Measurements from ENCODE around the gene SMC1B. TPM values are rescaled to one million over a fixed set of nuclear protein-coding genes. Genes with fewer than 3 reads are reported as not detected.
"Not testable (repeated sequence)": the region's sequence is repeated elsewhere in the genome, so short reads cannot be mapped to it uniquely, and the experiment has no call there.

The SMC1B gene
- total RNA-seq, 1 donor from 2014 or later, result not detected

- DNase-seq (ENCODE audit: low spot score in 2 of 2) (no peak), FAIRE-seq (no peak)
These were observed 31.8 kb upstream of the SMC1B start for GRCh38 chr22:45445031-45445710.

DNA sequence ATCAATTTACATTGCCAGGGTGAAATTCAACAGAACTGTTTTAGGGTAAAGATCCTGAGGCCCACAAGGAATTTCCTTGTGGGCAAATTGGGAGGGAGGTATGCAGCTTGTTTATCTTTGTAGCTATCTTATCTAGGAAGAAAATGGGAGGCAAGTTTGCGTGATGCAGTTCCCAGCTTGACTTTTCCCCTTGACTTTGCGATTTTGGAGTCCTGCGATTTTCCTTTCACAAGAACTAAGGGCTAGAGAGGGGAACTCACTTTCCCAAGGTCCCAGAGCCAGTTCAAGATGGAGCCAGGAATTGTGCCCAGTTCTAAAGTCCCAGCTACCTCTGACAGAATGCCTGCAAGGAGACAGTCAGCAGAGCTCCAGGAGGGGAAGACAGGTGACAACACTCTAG, 30.8 kb upstream of the SMC1B start:
- FAIRE-seq (no peak), DNase-seq (ENCODE audit: low spot score in 2 of 2) (no peak)

DNA sequence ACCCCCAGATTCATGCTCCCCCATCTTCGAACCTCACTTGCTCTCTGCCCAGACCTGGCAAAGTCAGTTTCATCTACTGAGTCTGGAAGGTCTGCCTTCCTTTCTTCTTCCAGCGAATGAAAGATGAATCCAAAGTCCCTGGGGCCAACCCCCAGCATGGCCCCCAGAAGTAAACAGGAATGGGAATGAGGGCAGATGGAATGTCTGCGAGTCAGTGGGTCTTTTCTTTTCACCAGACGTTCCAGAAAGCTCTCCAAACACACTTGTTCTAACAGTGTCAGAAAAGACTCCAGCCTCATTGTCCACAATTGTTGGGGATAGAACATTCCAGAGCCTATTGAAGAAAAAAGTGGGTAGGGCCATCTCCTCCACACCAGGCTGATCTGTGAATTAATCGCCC, 28.7 kb upstream of the SMC1B start:
- FAIRE-seq, result no peak
- no peak for DNase-seq (ENCODE audit: low spot score in 2 of 2)

DNA sequence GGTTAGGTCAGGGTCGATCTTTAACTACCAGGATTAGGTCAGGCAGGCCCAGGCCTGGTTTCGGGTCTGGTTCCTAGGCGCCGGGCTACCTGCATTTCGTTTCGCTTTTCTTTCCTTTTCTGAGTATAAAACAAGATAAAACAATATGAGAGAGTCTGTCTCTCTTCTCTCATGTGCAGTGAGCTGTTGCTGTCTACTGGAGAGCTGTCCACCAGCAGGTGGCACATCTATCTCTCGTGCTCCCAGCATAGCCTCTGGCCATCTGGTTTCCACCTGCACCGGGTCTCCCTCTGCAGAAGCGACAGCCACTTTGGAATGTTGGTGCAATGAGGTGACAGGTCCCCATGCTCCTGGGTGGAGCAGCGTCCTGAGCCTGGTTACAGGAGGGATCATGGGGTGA, 27.7 kb upstream of the SMC1B start:
- FAIRE-seq (no peak), DNase-seq (ENCODE audit: low spot score in 2 of 2) (peak; percentile 35 to 56)

- not testable (repeated sequence) for FAIRE-seq; DNase-seq (ENCODE audit: low spot score in 2 of 2)
These were observed 27.3 kb upstream of the SMC1B start for GRCh38 chr22:45440688-45441087.

DNA sequence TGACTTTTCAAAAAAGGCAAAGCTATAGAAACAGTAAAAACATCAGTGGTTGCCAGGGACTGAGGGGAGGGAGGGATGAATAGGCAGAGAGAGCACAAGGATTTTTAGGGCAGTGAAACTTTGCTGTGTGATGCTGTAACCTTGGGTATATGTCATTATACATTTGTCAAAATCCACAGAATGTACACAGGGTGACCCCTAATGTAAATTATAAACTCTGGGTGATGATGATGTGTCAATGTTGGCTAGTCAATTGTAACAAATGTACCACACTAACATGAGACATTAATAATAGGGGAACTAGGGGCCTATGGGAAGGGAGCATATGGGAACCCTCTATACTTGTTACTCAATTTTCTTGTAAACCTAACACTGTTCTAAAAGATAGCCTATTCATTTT, 24.9 kb upstream of the SMC1B start:
- DNase-seq (ENCODE audit: low spot score in 2 of 2) (no peak), FAIRE-seq (no peak)

DNA sequence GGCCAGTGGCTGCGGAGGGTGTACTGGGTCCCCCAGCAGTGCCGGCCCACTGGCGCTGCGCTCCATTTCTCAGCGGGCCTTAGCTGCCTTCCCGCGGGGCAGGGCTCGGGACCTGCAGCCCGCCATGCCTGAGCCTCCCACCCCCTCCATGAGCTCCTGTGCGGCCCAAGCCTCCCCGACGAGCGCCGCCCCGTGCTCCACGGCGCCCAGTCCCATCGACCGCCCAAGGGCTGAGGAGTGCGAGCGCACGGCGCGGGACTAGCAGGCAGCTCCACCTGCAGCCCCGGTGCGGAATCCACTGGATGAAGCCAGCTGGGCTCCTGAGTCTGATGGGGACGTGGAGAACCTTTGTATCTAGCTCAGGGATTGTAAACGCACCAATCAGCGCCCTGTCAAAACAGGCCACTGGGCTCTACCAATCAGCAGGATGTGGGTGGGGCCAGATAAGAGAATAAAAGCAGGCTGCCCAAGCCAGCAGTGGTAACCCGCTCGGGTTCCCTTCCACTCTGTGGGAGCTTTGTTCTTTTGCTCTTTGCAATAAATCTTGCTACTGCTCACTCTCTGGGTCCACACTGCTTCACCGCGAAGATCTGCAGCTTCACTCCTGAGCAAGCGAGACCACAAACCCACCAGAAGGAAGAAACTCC, 23.6 kb upstream of the SMC1B start:
- not testable (repeated sequence) for DNase-seq (ENCODE audit: low spot score in 2 of 2); FAIRE-seq

GRCh38 chr22:45435544-45436139, 22.2 kb upstream of the SMC1B start:
- FAIRE-seq (no peak), DNase-seq (ENCODE audit: low spot score in 2 of 2) (peak; percentile 80 to 88)

DNA sequence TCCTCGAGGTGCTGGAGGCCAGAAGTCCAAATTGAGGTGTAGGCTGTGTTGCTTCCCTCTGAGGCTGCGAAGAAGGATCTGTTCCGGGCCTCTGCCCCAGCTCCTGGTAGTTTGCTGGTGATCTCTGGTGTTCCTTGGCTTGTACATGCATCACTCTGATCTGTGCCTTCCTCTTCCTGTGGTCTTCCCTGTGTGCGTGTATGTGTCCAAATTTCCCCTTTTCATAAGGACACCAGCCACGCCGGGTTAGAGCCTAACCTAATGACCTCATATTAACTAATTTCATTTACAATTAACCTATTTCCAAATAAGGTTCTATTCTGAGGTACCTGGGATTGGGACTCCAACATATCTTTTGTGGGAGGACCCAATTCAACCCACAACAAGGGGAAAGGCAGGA, 21.6 kb upstream of the SMC1B start:
- DNase-seq (ENCODE audit: low spot score in 2 of 2) (no peak), FAIRE-seq (no peak)

DNA sequence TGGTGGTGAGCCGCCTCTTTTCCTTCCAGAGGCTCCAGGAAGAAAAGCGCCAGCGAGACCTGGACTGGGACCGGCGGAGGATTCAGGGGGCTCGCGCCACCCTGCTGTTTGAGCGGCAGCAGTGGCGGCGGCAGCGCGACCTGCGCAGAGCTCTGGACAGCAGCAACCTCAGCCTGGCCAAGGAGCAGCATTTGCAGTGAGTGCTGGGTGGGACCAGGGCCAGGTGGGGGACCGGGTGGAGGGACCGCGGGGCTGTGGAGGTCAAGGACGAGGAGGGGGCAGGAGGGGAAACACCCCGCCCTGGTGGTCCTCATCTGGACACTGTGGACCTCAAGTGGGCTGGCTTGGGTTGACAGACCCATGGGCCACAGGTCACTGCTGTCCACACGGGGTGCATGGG, 17.5 kb upstream of the SMC1B start:
- no peak for DNase-seq (ENCODE audit: low spot score in 2 of 2)

GRCh38 chr22:45429981-45430775, 16.8 kb upstream of the SMC1B start:
- DNase-seq (ENCODE audit: low spot score in 2 of 2), result no peak
- no peak for FAIRE-seq

More for the DNA sequence above, 17.5 kb upstream of the SMC1B start:
- no peak for FAIRE-seq

DNA sequence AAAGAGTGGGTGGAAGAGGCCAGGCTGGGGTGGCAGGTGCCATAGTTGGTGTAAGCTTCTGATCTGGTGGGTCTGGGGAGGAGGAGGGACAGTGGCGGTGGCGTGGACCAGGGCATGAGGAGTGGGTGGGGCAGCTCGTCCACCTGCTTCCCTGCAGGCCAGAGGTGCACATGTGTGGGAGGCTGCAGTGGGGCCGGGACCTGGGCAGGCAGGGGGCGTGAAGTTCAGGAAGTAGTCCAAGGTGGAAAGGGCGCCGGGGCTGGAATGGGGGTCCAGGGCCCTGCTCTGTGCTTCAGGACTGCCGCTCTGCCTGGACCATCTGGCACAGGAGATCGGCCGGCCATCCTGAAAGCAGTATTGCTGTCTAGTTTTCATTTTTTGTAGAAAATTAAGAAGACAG, 16.0 kb upstream of the SMC1B start:
- DNase-seq (ENCODE audit: low spot score in 2 of 2), result no peak
- no peak for FAIRE-seq

DNA sequence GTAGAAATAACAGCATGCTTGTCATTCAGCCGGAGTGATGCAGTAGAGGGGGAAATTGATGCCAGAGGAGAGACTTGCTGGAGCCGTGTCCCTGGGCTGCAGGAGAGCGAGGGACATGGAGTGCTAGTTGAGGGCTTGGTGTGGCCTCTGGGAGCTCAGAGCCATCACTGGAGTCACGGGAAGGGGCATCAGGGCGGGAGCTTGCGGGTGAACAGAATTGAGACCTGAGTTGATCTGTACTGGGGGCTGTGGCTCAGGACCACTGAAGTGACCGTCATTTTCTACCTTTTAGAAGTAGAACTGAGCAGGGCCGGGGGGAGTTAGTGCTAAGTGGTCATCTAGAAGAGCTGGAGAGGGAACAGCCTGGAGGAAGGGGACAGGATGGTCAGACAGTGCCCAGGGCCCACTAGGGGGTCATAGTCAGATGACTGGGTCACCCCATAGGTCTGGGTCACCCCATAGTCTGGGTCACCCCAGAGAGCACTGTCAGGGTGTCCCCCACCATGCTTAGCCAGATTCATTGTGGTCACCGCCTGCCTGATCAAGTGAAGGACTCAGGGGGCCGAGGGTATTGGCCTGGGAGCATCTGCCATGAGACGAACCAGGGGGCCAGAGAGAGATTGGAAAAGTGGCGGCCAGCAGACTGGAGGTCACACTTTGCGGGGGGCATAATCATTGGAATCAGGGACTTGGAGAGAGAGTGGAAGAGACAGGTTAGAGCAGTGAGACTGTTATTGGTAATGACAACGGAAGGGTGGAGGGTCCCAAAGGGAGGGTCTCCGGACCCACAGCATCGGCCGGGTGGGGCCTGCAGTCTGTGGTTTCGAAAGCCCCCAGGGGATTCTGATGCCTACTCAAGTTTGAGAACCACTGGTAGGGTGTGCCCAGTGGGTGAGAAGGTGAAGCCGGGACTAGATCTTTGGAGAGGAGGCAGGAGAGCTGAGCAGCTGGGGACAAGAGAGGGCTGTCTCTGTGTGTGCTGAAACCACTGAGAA, 15.3 kb upstream of the SMC1B start:
- no peak for DNase-seq (ENCODE audit: low spot score in 2 of 2)
- FAIRE-seq, result no peak

GRCh38 chr22:45427114-45427513, 13.7 kb upstream of the SMC1B start:
- DNase-seq (ENCODE audit: low spot score in 2 of 2) (no peak), FAIRE-seq (no peak)

DNA sequence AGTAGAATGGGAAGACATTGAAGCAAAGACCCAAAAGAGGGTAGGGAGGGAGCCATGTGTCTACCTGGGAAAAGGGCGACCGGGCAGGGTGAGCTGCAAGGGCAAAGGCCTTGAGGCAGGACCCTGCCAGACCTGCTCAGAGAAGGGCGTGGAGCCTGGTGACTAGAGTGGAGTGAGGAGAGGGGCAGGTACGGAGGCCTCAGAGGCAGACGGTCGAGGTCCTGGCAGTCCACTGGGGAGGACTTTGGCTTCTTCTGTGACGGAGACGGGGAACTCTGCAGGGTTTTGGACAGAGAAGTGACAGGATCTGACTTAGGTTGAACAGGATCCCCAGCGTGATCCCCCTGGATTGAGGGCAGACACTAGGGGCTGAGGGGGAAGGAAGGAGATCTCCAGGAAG, 13.0 kb upstream of the SMC1B start:
- DNase-seq (ENCODE audit: low spot score in 2 of 2) (no peak), FAIRE-seq (no peak)

GRCh38 chr22:45425531-45426265, 12.3 kb upstream of the SMC1B start:
- FAIRE-seq, result no peak
- DNase-seq (ENCODE audit: low spot score in 2 of 2), result no peak

- FAIRE-seq, result no peak
- DNase-seq (ENCODE audit: low spot score in 2 of 2), result no peak
These were observed 11.7 kb upstream of the SMC1B start for GRCh38 chr22:45425101-45425500.

GRCh38 chr22:45424241-45424731, 10.9 kb upstream of the SMC1B start:
- DNase-seq (ENCODE audit: low spot score in 2 of 2) (no peak), FAIRE-seq (no peak)

GRCh38 chr22:45423524-45423923, 10.1 kb upstream of the SMC1B start:
- DNase-seq (ENCODE audit: low spot score in 2 of 2), result no peak

More at GRCh38 chr22:45423524-45423923, 10.1 kb upstream of the SMC1B start:
- no peak for FAIRE-seq

Data from frontal cortex (tissue), 4 donors.